HUES48 (cell line): ENCODE results near the gene TTC28.

Experiments used
- H3K27ac ChIP-seq: one replicate; pipeline ENCODE4 v1.7.0; 2013; ENCODE audit warnings: low read depth, low read length, inconsistent platforms
- H3K27me3 ChIP-seq: 2 replicates; pipeline ENCODE4 v1.6.1; 2013; ENCODE audit warnings: mild to moderate bottlenecking, low read length; ENCODE audit not compliant: control insufficient read depth, insufficient read depth
- H3K36me3 ChIP-seq: 2 replicates; pipeline ENCODE4 v1.6.1; 2013; ENCODE audit warnings: low read length; ENCODE audit not compliant: control insufficient read depth, insufficient read depth
- H3K4me1 ChIP-seq: 2 replicates; pipeline ENCODE4 v1.6.1; 2013; ENCODE audit warnings: mild to moderate bottlenecking, low read length; ENCODE audit not compliant: control insufficient read depth, insufficient read depth
- H3K4me3 ChIP-seq: 2 replicates; pipeline ENCODE4 v1.5.1; 2013; ENCODE audit warnings: mild to moderate bottlenecking, low read depth, low read length
- H3K9ac ChIP-seq: 2 replicates; pipeline ENCODE4 v1.6.1; 2013; ENCODE audit warnings: mild to moderate bottlenecking, low read depth, low read length, moderate library complexity
- H3K9me3 ChIP-seq: 2 replicates; pipeline ENCODE4 v1.6.1; 2013; ENCODE audit warnings: low read length; ENCODE audit not compliant: control insufficient read depth, insufficient read depth

TTC28 gene

DNA sequence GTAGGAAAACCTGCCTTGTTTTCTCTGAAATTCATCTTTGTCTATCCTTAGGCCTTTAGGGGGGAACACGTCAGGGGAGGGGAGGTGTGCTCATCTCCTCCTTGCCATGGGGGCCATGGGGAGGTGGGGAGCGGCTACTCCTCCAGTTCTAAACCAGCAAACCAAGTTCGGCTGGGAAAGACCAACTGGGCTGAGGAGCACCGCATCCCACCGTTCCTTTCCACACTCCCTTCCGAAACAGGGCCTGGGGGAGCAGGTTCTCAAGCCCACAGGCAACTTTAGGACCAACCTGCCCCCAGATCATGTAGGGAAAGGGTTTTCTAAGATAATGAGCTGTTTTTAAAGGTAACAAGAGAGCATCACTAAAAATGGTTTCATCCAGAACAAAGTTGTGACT, 683.1 kb downstream of the TTC28 start:
- Histone ChIP-seq H3K4me3 (no peak overlapping the region), H3K4me1 (peaks cover 11% of the 10 kb centered on the region), H3K27ac (no peak overlapping the region), H3K27me3 (no peaks in the 10 kb centered on the region), H3K9ac (no peak overlapping the region), H3K36me3 (no peaks in the 10 kb centered on the region), H3K9me3 (no peaks in the 10 kb centered on the region)

GRCh38 chr22:27995801-27996528, 683.7 kb downstream of the TTC28 start:
- Histone ChIP-seq H3K4me3 (no peak overlapping the region), H3K9me3 (no peaks in the 10 kb centered on the region), H3K9ac (no peak overlapping the region), H3K4me1 (peaks cover 16% of the 10 kb centered on the region), H3K36me3 (no peaks in the 10 kb centered on the region), H3K27me3 (no peaks in the 10 kb centered on the region), H3K27ac (no peak overlapping the region)

DNA sequence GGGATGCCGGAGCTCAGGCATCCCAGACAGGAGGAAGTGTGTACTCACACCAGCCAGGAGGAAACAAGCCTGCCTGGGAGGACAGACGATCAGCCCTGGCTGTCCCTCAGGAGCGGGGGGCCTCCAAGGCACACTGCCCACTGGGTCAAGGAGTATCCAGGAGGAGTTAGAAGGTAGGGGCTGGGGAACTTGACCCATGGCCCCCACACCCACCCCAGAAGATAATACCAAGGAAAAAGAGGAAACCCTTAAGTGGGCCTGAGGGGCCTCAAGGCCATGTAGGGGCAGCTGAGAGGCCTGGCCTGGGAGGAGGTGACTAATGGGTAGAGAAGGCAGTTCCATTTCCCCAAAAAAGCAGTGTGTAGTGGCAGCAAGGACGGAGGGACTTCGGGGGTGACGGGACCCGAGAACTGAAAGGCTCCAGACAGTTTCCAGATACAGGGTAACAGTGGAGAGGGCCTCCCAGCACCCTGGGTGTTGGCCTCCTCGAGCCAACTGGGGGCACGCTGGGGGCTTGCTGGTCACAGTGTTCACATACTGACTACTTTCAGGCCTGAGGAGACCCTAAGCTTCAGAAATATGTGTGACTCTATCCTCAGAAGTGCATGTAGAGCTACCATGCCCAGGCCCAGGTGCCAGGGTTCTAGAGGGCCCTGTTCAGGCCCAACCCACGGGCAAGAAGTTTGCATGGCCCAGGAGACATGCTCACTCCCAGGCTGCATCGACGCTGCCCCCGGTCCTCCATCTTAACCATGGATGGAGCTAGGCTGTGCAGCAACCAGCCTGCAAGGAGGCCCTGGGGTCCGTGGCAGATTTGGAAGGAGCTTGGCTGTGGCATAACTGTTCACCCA, 684.9 kb downstream of the TTC28 start:
- Histone ChIP-seq H3K4me1 (peaks cover 16% of the 10 kb centered on the region), H3K27ac (no peak overlapping the region), H3K9me3 (no peaks in the 10 kb centered on the region), H3K27me3 (no peaks in the 10 kb centered on the region), H3K4me3 (no peak overlapping the region), H3K36me3 (no peaks in the 10 kb centered on the region), H3K9ac (no peak overlapping the region)

- Histone ChIP-seq H3K4me3 (no peak overlapping the region), H3K4me1 (peaks cover 16% of the 10 kb centered on the region), H3K9ac (no peak overlapping the region), H3K36me3 (no peaks in the 10 kb centered on the region), H3K27ac (no peak overlapping the region), H3K27me3 (no peaks in the 10 kb centered on the region), H3K9me3 (no peaks in the 10 kb centered on the region)
Observed at GRCh38 chr22:27993774-27994350, 685.8 kb downstream of the TTC28 start.

DNA sequence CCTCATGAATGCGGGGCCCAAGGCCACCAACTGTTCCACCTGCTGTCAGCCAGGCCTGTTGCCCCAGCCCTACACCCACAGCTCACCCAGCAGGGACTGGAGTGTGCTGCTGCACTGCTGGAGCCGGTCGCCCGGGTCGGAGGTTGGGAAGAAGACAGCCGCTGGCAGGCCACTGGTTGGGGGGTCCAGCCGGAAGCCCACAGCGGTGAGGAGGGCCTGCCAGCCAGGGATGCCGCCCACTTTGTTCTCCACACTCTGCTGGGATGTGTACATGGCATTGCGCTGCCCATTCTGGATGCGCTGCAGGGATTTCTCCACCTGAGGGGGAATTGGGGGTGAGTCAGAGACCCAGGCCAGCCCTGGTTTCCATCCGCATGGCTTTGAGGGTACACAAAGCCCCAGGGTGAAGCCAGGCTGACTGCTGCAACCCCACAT, 686.4 kb downstream of the TTC28 start:
- Histone ChIP-seq H3K9me3 (no peaks in the 10 kb centered on the region), H3K27me3 (no peaks in the 10 kb centered on the region), H3K9ac (no peak overlapping the region), H3K4me1 (peaks cover 16% of the 10 kb centered on the region), H3K36me3 (no peaks in the 10 kb centered on the region), H3K4me3 (no peak overlapping the region), H3K27ac (no peak overlapping the region)

GRCh38 chr22:27992294-27993165, 687.1 kb downstream of the TTC28 start:
- no peaks in the 10 kb centered on the region for H3K9me3 ChIP-seq
- no peak overlapping the region for H3K9ac ChIP-seq
- no peaks in the 10 kb centered on the region for H3K36me3 ChIP-seq
- H3K4me3 ChIP-seq: no peak overlapping the region
- no peak overlapping the region for H3K27ac ChIP-seq
- peaks cover 16% of the 10 kb centered on the region for H3K4me1 ChIP-seq
- no peaks in the 10 kb centered on the region for H3K27me3 ChIP-seq

DNA sequence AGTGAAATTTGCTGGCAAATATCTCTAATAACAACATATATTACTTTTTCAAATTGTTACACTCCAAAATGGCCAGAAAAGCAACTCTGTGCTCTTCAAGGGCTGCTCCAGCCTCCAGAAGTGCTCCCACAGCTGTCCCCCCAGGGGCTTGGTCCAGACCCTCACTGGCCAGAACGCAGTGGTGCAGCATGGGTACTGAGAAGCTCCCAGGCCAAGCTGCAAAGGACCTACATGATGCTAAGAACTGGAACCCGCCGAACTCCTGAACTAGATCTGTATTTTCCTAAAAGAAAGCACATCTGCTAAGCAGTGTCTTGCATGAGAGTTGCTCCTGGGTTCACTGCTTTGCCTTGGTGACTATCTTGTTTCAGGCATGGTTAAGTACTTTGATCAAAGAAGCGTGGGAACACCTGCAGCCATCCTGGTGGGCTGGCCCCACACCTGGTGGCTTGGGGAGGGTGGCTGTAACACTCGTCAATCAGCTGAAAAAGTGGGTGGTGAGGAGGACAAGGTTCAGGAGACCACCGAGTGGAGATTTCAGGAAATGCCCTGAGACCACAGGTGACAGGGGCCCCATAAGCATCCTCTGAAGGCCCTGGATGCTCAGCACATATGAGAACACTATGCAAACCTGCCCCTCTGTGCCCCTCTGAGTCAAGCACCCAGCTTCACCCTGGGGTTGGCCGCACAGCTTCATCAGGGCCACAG, 687.9 kb downstream of the TTC28 start:
- Histone ChIP-seq H3K27me3 (no peaks in the 10 kb centered on the region), H3K9ac (no peak overlapping the region), H3K36me3 (no peaks in the 10 kb centered on the region), H3K4me1 (peaks cover 16% of the 10 kb centered on the region), H3K27ac (no peak overlapping the region), H3K4me3 (no peak overlapping the region), H3K9me3 (no peaks in the 10 kb centered on the region)

- Histone ChIP-seq H3K9ac (no peak overlapping the region), H3K27ac (no peak overlapping the region), H3K4me3 (no peak overlapping the region), H3K27me3 (no peaks in the 10 kb centered on the region), H3K9me3 (no peaks in the 10 kb centered on the region), H3K4me1 (peaks cover 16% of the 10 kb centered on the region), H3K36me3 (no peaks in the 10 kb centered on the region)
Observed at GRCh38 chr22:27990879-27991278, 688.8 kb downstream of the TTC28 start.

DNA sequence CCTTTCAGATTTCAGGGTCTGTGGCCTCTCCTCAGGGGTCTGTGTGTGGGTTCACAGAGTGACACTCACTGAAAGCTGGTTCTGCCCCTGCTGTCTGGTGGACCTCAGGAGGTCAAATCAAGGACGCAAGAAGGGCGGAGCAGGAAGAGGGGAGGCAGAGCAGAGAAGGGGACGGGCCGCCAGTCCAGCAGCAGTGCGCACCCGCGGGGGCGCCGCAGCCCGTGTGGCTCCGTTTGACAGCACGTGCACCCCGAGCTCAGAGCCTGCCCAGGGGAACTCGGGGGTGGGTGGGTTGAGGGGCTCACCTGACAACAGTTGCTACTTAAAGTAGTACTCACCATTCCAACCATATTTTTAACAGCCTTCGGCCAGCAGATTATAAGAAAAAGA, 689.2 kb downstream of the TTC28 start:
- H3K9me3 ChIP-seq: no peaks in the 10 kb centered on the region
- H3K27ac ChIP-seq: no peak overlapping the region
- H3K4me1 ChIP-seq: peaks cover 16% of the 10 kb centered on the region
- no peak overlapping the region for H3K4me3 ChIP-seq
- no peaks in the 10 kb centered on the region for H3K36me3 ChIP-seq
- H3K9ac ChIP-seq: no peak overlapping the region
- H3K27me3 ChIP-seq: no peaks in the 10 kb centered on the region

- Histone ChIP-seq H3K27ac (no peak overlapping the region), H3K36me3 (no peaks in the 10 kb centered on the region), H3K4me1 (peaks cover 16% of the 10 kb centered on the region), H3K9me3 (no peaks in the 10 kb centered on the region), H3K9ac (no peak overlapping the region), H3K4me3 (no peak overlapping the region), H3K27me3 (no peaks in the 10 kb centered on the region)
Observed at GRCh38 chr22:27989758-27990450, 689.7 kb downstream of the TTC28 start.
